ENCODE results near the gene MATR3.

The MATR3 gene

GRCh38 chr5:139272471-139273321 is 20.8 kb upstream of the MATR3 start:
- peak; percentile 65 for DNase-seq

- no peak for DNase-seq
Observed at GRCh38 chr5:139273322-139273571, 20.3 kb upstream of the MATR3 start.

- DNase-seq: peak; percentile 90
Observed at GRCh38 chr5:139273572-139274289, 19.8 kb upstream of the MATR3 start.

GRCh38 chr5:139275536-139275935 is 18.0 kb upstream of the MATR3 start:
- DNase-seq: no peak

GRCh38 chr5:139275956-139276355 is 17.6 kb upstream of the MATR3 start:
- peak; percentile 75 for DNase-seq

- no peak for DNase-seq
Observed at GRCh38 chr5:139276426-139276825, 17.1 kb upstream of the MATR3 start.

- no peak for DNase-seq
Observed at GRCh38 chr5:139277171-139277570, 16.4 kb upstream of the MATR3 start.

- no peak for DNase-seq
Observed at GRCh38 chr5:139278540-139279274, 14.8 kb upstream of the MATR3 start.

GRCh38 chr5:139282197-139282557 is 11.4 kb upstream of the MATR3 start:
- no peak for DNase-seq

- DNase-seq: no peak
Observed at GRCh38 chr5:139283252-139284166, 10.0 kb upstream of the MATR3 start.

GRCh38 chr5:139284295-139284694 is 9.2 kb upstream of the MATR3 start:
- no peak for DNase-seq

- no peak for DNase-seq
Observed at GRCh38 chr5:139285651-139286392, 7.7 kb upstream of the MATR3 start.

- peak; percentile 36 for DNase-seq
Observed at GRCh38 chr5:139287890-139288635, 5.5 kb upstream of the MATR3 start.

- DNase-seq: no peak
Observed at GRCh38 chr5:139291051-139291450, 2.5 kb upstream of the MATR3 start.

- DNase-seq: no peak
Observed at GRCh38 chr5:139293202-139293506, 386 bp upstream of the MATR3 start.

GRCh38 chr5:139294374-139295165 is 1.0 kb downstream of the MATR3 start:
- DNase-seq: peak; percentile 80

- no peak for DNase-seq
Observed at GRCh38 chr5:139295346-139296057, 2.0 kb downstream of the MATR3 start.

GRCh38 chr5:139296198-139296597 is 2.7 kb downstream of the MATR3 start:
- no peak for DNase-seq

GRCh38 chr5:139296862-139297326 is 3.4 kb downstream of the MATR3 start:
- DNase-seq: no peak
